G401.6 (cell line): Measurements from ENCODE around the gene EFCAB6.

ENCODE experiments used
- FAIRE-seq: peaks from 2 replicates; lab custom pipeline; 2012; peaks lifted over from hg19 to GRCh38; lab: Jason Lieb, UNC

EFCAB6 gene

DNA sequence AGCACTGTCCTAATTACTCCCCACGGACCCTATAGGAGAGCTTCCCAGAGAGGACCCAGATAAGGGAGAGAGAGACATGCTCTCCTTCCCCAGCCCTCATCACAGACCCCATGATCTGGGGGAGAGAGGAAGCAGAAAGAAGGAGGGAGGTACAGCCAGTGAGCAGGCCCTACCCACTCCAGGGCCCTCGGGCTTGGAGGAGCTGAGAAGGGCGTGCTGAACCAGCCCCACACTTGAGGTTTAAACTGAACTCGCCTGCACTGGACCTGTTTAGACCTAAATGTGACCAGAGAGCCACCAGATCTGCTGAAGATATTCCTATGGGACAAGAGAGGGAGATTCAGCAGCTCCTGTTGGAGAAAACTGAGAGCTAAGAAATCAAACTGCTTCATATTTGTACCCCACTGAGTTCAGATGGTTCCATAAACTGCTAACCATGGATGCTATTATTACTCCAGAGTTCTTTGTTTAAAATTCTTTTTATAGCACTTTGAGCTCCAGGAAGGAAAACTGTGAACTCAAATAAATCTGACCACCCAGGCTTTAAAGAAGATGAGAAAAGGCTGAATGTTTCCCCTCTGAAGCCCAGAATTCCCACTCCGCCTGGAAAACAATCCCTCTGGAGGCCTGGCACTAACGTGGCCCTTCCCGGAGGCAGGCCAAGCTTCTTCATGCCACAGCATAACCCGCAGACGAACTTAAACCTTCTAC lies 67.2 kb downstream of the EFCAB6 start:
- FAIRE-seq = no peak

DNA sequence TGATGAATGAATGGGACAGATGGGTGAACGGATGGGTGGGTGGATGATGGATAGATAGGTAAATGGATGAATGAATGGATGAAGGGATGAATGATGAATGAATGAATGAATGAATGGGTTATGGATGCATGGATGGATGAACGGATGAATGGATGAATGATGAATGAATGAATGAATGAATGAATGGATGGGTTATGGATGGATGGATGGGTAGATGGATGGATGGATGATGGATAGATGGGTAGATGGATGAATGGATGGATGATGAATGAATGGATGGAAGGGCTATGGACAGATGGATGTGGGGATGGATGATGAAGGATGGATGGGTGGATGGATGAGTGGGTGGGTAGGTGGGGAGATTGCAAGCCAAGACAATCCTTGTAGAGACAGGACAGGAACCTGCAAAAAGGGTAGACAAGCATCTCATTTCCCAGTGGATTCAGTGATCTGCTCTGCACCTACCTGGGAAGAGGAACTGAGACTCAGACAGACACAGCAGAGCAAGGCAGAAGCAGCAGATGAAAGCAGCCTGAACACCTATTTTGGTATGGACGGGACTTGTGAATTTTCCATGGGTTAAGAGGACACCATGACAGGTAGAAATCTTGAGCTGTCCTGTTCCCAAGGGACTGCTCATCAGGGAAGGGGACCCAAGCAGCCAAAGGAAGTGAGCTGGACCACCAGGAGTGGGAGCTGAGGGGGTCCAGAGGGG lies 68.0 kb downstream of the EFCAB6 start:
- FAIRE-seq = no peak

DNA sequence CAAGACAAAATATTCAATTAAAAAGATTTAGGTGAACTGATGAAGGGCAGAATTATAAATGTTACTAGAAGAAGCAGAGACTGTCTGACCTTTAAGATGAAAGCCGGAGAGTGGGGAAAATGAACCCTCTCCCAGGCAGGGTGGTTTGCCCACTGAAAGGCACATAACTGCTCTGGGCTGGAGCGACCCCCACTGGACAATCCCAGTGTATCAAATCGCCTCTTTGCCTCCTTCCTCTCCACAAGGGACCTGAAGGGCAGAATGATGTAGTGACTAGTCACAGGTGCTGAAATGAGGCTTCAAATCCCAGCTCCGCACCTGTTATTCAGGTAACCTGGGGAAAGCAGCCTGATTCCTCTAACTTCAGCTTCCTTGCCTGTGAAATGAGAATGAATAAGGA lies 69.0 kb downstream of the EFCAB6 start:
- FAIRE-seq = no peak

DNA sequence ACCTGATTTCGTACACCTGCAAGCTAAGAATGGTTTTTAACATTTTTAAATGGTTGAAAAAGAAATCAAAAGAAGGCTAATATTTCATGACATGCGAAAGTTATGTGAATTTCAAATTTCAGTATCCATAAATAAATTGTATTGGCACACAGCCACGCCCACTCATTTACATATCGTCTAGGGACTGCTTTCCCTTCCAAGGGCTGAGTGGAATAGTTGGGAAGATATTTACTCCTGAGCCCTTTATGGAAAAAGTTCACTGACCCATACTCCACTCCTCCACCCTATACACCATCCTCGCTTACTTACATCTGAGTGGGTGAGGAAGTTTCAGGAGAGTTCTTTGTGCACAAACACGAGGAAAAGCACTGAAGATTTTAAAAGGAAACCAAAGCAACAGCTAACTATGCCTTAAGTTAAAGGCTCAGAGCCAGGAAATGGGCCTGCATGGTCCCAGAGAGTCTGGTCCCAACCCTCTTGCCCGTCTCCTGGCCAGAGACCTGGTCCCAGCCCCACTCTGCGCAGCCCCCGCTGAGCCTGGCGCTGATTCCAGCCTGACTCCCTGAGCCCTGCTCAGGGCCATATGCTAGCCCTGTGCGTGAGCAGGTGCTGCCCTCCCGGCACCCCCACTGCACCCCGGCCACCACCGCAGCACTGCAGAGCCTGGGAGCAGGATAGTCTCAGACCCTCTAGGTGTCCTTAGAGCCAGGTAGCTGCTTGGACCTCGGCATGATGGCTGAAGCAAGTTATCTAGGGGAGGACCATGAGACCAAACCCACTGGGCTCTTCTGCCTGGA lies 69.8 kb downstream of the EFCAB6 start:
- no peak for FAIRE-seq

DNA sequence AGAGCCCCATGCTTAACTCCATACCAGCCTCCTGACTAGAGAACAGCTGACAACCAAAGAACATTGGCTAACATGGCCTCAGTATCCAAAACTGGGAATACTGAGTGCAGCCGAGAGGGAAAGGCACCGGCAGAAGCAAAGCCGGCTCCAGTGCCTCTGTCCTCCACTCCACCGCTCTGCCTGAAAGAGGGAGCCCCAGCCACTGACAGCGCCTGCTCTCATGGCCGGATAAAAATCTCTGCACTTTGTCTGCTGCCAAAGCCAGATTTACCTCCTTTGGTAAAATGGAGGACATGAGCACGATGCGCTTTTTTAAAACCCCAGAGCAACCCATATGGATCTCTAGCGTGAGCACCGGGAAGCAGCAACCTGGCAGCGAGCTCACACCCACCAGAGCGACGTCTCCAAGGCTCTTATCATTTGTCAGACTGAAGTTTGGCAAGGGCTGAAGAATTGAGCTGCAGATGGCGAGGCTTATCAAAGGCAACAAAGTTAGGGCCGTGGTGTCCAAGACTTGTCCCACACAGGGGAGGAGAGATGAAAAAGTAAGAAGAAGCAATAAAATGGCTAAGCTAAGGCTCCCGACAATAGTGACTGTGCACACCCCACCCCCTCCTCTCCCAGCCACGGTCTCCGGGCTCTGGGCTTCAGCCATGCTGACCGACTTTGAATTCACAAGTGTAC lies 71.4 kb downstream of the EFCAB6 start:
- no peak for FAIRE-seq

DNA sequence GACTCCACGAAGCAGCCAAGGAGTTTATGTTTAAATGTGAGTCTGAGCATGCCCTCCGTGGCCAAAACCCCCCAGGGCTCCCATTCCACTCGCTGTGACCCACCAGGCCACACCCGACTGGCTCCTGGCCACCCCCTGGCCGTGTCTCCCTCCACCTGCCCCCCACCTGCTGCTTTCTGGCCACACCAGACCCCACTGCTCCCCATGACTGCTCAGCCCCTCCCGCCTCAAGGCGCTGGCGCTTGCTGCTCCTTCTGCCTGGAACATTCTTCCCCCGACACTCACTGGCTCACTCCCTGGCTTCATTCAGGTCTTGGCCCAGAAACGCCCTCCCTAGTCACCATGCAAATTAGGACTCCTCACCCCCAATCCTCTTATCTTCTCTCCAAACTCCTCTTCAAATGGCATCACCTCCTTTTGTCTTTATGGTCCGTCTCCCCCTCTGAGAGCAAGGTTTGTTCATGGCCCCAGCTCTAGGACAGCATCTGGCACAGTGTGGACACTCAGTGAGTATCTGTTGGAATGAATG lies 72.2 kb downstream of the EFCAB6 start:
- FAIRE-seq = no peak

DNA sequence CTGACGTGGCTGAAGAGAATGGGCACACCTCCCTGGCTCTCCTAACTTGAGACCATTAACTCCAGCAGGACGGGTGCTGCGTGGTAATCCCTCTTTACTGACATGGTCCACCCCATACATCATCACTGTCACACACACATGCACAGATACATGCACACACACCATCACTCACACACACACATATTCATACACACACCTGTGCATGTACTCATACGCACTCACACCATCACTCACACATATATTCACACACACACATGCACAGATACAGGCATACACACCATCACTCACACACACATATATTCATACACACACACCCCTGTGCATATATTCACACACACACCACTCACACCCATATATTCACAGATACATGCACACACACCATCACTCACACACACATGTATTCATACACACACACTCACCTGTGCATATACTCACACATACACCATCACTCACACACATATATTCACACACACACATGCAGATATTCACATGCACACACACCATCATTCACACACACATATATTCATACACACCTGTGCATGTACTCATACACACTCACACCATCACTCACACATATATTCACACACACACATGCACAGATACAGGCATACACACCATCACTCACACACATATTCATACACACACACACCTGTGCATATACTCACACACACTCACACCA lies 74.8 kb downstream of the EFCAB6 start:
- FAIRE-seq = no peak

DNA sequence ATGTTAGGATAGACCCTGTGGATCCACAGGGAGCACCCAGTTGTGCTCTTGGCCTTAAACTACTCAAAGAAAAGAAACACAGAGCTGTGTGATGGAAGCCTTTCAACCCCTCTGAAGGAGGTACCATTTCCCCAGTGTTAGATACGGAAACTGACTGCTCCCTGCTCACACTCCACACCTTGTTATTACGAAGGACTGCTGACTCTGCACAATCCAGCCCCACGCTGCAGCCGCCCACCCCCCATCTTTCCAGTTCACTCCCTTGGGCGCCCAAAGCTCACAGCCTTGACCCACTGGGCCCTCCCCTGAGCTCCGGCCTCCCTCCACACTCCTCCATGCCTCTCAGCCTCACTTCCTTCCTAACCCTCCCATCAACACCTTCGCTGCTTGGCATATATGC lies 75.5 kb downstream of the EFCAB6 start:
- no peak for FAIRE-seq

DNA sequence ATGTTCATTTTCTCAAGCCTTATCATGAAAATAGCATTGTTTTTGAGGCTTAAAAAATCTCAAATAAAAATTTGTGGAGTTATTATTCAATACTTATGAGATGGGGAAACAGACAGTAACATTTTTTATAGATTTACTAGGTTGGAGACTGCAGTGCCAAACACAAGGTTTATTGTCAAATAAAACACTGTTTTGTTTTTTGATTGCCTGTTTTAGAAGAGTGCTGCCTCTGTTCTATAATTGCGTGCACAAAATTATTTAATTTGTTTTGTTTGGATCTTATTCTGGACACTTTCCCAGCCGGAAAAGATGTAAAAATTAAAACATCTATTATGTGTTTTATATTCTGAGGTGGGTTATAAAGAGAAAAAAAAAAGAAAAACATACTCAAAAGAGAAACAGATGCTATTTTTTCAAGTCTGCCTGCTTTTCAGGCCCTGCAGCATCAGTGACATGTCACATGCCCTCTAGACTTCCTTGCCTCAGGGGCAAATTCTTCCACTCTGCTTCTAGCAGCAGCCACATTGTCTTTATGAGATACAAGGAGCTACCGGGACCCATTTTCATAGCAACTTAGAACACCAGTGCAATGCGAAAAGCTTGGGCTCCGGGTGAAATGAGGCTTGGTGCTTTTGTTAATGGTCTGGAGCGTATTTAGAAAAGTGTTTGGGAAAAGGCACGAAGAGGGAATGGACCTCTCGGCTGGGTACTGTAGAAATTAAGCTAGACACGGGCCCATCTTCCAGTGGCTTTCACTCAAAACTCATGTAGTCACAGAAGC lies 77.5 kb downstream of the EFCAB6 start:
- FAIRE-seq = no peak

DNA sequence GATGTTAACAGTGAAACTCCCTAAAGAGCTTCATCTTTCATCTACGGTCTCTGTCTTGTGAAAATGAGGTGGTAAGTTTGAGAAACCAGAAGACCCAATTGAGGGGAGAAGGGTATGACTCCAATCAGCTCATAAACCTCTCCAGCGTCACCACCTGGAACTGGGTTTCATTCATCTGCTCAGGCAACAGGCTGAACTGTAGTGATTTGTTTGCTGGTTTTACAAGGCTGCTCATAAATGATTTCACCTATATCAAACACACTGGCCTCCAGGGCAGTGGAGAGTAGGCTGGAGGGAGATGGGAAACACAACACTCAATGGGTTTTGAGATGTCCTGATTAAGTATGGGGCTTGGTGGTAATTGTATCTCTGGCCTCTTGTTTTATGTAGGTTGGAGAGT lies 79.0 kb downstream of the EFCAB6 start:
- no peak for FAIRE-seq

DNA sequence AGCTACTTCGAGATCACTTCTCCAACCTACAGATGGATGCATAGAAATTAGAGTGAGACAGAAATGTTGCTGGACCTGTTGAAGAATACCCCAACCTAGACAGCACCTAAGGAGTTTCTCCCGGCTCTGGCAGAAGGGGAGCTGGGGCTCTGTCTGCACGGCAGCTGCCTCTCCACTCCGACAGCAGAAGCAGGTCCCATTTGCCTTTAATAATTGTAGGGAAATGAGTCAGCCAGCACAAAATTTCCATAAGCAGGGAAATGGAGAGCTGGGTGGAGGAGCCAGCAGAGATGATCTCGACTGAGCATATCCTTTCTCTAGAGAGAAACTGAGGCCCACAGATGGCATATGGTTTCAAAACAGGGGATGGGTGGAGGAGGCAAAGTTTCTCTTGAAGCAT lies 80.1 kb downstream of the EFCAB6 start:
- FAIRE-seq = no peak

DNA sequence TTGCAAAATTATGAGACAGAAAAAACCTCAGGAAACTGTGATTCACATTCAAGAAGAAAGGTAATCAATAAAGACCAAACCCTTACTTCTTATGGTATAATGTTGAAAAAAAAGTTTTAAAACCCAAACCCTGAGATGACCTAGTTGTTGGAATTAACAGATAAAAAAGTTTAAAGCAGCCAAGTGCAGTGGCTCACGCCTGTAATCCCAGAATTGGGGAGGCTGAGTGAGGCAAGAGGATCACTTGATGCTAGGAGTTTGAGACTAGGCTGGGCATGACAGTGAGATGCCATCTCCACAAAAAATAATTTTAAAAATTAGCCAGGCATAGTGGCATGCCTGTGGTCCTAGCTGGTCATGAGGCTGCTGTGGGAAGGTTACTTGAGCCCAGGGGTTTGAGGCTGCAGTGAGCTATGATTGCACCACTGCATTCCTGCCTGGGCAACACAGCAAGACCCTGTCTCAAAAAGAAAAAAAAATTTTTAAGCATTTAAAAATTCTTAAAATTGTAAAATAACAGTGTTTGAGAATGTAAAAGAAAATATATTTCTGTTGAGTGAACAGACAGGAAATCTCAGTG lies 85.1 kb downstream of the EFCAB6 start:
- FAIRE-seq = no peak

DNA sequence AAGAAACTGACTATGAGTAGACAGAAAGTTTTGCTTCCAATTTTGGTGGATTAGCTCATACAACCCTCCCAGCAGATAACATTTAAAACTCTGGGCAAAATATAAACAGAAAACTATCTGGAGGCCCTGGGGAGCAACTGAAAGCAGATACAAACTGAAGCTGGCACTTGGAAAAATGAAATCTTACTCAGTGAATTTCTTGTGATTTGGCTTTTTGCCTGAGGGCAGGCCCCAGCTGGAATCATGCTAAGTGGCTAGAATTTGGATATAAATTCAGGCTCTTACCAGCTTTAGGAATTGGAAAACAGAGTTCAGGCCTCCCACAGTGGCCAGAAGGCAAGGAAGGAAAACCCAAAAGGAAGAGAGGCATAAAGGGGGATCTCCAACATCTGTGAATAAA lies 85.8 kb downstream of the EFCAB6 start:
- no peak for FAIRE-seq

DNA sequence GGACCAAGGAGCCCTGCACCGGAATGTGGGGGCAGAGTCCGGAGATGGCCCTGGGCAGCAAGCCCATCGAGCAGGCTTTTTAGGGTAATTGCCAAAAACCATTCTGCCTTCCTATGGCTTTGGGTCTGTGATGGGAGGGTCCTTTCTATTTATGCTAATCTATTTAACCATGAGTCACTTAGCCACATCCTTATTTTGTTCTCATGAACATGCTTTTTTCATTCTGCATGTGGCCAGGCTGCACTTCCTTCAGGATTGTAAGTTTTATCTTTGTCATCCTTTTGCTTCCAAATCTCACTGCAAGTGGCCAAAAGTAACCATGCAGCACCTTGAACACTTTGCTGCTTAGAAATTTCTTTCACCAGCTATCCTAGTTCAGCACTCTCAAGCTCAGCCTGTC lies 88.3 kb downstream of the EFCAB6 start:
- no peak for FAIRE-seq

DNA sequence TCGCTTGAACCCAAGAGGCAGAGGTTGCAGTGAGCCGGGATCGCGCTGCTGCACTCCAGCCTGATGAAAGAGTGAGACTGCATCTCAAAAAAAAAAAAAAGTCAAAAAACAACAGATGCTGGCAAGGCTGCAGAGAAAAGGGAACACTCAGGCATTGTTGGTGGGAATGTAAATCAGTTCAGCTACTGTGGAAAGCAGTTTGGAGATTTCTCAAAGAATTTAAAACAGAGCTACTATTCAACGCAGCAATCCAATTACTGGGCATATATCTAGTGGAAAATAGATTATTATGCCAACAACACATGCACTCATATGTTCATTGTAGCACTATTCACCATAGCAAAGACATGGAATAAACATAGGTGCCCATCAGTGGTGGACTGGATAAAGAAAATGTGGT lies 89.7 kb downstream of the EFCAB6 start:
- no peak for FAIRE-seq

DNA sequence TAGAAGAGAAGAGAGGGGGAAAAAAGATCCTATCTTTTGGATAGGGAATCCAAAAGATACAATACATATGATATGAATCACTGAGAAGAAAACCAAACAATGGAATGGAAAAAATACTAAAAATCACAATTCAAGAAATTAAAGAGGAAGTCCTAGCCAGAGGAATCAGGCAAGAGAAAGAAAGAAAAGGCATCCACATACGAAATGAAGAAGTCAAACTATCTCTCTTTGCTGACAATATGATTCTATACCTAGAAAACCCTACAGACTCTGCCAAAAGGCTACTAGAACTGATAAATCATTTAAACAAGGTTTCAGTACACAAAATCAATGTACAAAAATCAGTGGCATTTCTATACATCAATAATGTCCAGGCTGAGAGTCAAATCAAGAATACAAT lies 91.4 kb downstream of the EFCAB6 start:
- no peak for FAIRE-seq

DNA sequence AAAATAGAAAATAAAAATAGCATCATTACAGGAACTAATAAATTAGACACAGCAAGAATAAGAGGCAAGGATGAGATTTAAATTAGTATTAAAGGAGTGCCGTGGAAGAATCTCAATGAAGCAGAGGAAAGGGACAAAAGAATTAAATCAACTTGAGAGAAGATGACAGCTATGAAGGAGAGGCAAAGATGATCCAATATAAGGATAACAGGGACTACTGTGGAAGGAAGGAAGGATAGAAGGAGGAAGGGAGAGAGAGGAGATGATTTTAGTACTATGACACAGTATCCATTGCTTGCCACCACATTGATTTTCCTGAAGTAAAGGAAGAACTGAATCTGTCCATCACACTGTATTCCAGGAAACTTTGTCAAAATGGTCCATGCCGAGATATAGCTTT lies 98.0 kb downstream of the EFCAB6 start:
- FAIRE-seq = no peak

DNA sequence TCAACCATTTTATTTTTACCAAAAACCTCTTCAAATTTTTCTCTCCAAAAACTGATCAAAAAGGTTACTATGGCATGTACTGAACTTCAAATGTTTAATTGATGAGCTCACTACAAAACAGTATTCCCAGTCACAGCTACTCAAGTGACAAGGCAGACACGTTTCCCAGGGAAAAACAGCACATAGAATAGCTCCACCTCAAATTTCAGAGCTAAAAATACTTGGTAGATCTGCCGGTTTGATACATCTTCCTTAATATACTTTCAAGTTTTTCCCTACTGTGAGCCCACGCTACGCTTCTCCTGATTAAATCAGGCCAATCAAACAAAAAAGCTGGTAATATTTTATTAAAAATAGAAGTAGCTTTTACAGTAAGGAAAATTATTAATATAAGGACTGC lies 100.4 kb downstream of the EFCAB6 start:
- no peak for FAIRE-seq

DNA sequence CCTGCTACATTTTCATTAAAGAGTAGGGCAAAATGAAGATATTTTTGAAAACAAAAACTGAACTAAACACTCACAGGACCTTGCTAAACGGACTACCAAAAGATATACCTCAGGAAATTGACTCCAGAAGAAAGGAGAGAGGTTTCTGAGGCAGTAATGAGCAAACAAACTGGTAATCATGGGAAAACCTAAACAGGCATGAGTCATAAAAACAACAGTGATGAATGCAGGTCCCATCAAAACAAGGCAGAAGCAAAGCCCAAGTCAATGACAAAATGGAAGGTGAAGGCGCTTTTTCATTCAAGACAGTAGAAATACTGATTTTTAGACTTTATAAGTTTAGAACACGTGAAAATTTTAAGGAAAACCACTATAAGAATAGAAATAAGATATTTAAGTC lies 104.5 kb downstream of the EFCAB6 start:
- FAIRE-seq = no peak

DNA sequence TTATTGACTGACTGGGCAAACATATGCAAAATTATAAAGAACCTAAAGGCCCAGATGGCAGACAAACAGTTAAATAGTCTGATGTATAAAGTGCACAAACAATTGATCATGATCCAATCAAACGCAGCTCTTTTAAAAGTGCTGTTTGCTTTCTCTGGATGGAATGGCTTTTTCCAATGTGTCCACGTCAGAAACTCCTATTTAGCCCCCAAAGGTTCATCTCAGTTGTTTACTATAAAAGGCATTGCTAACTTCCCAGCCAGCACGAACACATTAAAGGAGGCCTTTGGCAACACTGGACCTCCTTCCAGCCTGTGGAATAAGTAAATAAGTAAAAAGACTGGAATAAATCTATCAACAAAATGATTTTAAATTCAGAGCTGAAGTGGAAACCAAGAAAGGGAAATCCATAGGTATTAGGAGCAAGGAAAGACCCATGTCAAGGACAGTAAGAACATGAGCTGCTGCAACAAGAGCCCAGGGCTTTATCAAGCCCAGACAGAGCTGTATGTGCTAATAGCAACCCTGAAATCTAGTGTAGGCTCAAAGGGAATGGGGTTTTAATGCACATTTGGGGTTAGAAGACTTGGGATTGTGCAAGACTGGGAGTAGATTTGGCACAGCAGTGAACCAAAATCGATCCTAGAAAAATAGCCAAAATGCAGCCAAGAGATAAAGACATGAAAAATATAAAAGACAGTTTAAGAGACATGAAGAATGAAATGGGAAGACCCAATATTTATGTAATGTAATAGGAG lies 105.4 kb downstream of the EFCAB6 start:
- FAIRE-seq = no peak
